Memory B cell (primary cell): ENCODE measurements around the gene DLG1.

Experiments
- ATAC-seq: fragments of 150-1000 bp; cut with Tn5 transposase; 2 replicates; pipeline ENCODE4 v1.10.0; 2021; ENCODE audit warnings: low read depth, mild to moderate bottlenecking, moderate library complexity
- DNase-seq, 2 donors: peaks; one replicate each; pipeline ENCODE4 v3.0.0; 2022; ENCODE audit warnings: low spot score in 2 of 2
- H3K27ac Mint-ChIP-seq: one replicate; pipeline ENCODE4 v1.8.0; 2022; ENCODE audit warnings: mild to moderate bottlenecking, moderate library complexity, mixed read lengths
- H3K27me3 Mint-ChIP-seq: one replicate; pipeline ENCODE4 v1.8.0; 2022; ENCODE audit warnings: mixed read lengths
- H3K36me3 Mint-ChIP-seq: one replicate; pipeline ENCODE4 v1.8.0; 2022; ENCODE audit warnings: mild to moderate bottlenecking, mixed read lengths
- H3K4me1 Mint-ChIP-seq: one replicate; pipeline ENCODE4 v1.8.0; 2022; ENCODE audit warnings: mixed read lengths
- H3K4me3 Mint-ChIP-seq: one replicate; pipeline ENCODE4 v1.8.0; 2022; ENCODE audit warnings: mild to moderate bottlenecking, moderate library complexity, mixed read lengths
- H3K9me3 Mint-ChIP-seq: one replicate; pipeline ENCODE4 v1.8.0; 2022; ENCODE audit warnings: mixed read lengths

The DLG1 gene

DNA sequence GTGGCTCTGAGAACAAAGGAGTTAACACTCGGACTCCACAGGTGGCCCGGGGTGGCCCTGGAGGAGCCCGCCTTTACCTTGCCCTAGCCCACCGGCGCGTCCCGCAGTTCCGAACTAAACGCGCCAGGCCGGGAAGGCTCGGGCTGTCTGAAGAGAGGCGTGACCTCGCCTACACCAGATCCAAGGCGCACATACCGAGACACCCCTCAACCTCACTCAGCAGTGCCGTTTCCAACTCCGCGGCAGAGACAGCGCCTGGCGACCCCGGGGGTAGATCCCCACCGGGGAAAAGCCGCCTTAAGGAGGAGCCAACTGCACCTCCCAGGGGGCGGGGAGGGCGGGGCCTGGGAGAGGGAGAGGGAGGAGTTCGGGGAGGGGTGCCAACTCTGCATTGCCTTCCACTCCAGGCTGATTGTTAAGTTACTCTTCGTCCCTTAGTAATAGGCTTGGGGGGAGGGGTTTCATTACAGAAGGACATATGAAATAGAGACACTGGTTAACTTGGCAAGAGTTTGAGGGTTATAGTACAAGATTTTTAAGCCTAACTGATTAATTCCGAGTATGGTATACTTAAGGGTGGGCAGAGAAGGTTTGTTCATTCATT, at the start of gene DLG1:
Gene DLG1 (minus strand): TSS at position 272 of the 604 bp plus-strand sequence. CDS start 1,408 bp downstream, outside the sequence.
- peaks cover 11% of the 10 kb centered on the region for H3K4me1 Mint-ChIP-seq
- H3K9me3 Mint-ChIP-seq = no peaks in the 10 kb centered on the region
- H3K27me3 Mint-ChIP-seq = peaks cover 9% of the 10 kb centered on the region
- peak; percentile 39 to 69 for DNase-seq
- no peaks in the 10 kb centered on the region for H3K36me3 Mint-ChIP-seq
- H3K27ac Mint-ChIP-seq = peak within 1 kb of the TSS; percentile 85
- peak; percentile 54 for ATAC-seq
- H3K4me3 Mint-ChIP-seq = peak within 1 kb of the TSS; percentile 88

- DNase-seq = no peak
- Mint-ChIP-seq H3K36me3 (no peaks in the 10 kb centered on the region), H3K27me3 (peaks cover 5% of the 10 kb centered on the region), H3K4me3 (no peak overlapping the region), H3K27ac (no peak overlapping the region), H3K4me1 (no peaks in the 10 kb centered on the region), H3K9me3 (no peaks in the 10 kb centered on the region)
- no peak for ATAC-seq
These were observed 49.6 kb upstream of the DLG1 start for GRCh38 chr3:197348014-197348413.

DNA sequence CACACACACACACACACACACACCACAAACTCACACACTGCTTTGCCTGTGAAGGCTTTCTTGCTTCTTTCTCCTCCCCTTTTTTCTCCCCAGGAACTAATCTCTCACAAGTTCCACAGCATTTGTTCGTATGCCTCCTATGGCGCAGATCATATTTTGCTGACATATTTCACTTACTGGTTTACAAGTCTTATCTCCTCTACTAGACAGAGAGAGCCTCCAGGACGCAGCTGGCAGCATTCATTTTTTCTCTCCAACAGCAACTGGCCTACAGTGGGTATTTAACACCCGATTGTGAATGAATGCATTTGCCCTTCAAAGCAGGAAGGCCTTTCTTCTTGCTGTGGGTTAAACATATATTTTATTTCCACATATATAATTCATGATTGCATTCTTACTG, 47.0 kb upstream of the DLG1 start:
- Mint-ChIP-seq H3K36me3 (no peaks in the 10 kb centered on the region), H3K27ac (no peak overlapping the region), H3K4me3 (no peak overlapping the region), H3K27me3 (peaks cover 2% of the 10 kb centered on the region), H3K4me1 (no peaks in the 10 kb centered on the region), H3K9me3 (no peaks in the 10 kb centered on the region)
- ATAC-seq = no peak
- DNase-seq = no peak

DNA sequence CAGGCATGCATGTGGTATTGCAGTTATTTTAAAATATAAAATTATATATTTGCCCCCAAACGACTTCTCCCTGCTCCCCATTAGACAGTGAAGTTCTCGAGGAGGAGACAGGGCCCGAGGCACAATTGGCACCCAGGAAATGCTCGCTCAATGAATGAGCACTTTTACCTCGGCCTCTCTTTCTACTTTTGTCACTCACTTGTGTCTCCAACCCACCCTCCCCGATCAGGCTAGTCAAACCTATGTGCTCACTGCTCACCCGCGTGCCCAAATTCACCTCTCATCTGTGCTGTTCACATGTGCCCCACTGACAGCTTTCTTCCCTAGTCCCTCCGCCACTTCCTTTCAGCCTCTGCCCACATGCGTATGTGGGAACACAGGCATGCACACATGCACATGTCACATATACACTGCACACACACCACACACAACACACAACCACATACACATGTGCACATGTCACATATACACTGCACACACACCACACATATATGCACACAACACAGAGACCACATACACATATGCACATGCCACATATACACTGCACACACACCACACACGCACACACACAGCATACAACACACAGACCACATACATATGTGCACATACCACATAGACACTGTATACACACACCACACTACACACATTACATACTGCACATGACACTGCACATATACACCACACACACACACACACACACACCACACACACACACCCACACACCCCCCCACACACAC, 46.3 kb upstream of the DLG1 start:
- no peak for ATAC-seq
- peaks cover 2% of the 10 kb centered on the region for H3K27me3 Mint-ChIP-seq
- no peak for DNase-seq
- no peaks in the 10 kb centered on the region for H3K9me3 Mint-ChIP-seq
- no peaks in the 10 kb centered on the region for H3K4me1 Mint-ChIP-seq
- no peak overlapping the region for H3K27ac Mint-ChIP-seq
- no peak overlapping the region for H3K4me3 Mint-ChIP-seq
- H3K36me3 Mint-ChIP-seq = no peaks in the 10 kb centered on the region

GRCh38 chr3:197343656-197344408, 45.4 kb upstream of the DLG1 start:
- peaks cover 1% of the 10 kb centered on the region for H3K27me3 Mint-ChIP-seq
- no peaks in the 10 kb centered on the region for H3K36me3 Mint-ChIP-seq
- no peak overlapping the region for H3K27ac Mint-ChIP-seq
- H3K4me1 Mint-ChIP-seq = no peaks in the 10 kb centered on the region
- no peak overlapping the region for H3K4me3 Mint-ChIP-seq
- no peaks in the 10 kb centered on the region for H3K9me3 Mint-ChIP-seq
- no peak for ATAC-seq
- DNase-seq = no peak

DNA sequence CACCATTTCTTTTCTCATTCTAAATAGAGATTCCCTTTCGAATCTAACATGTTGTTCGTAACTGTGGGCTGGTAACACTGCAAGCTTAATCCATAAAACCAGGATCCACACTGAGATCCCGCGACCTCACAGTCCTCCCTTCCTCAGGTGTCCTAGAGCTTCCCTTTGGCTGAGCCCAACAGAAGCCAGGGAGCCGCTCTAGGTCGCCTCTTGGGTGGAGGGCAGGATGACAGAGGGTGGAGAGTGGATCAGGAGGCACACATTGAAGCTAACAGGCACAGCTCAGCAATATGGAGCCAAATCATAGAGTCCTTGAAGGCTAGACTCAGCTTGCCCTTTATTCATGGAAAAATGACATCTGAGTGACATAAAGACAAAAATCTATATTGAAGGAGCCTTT, 44.7 kb upstream of the DLG1 start:
- no peaks in the 10 kb centered on the region for H3K36me3 Mint-ChIP-seq
- ATAC-seq = no peak
- no peak overlapping the region for H3K4me3 Mint-ChIP-seq
- no peaks in the 10 kb centered on the region for H3K9me3 Mint-ChIP-seq
- H3K4me1 Mint-ChIP-seq = no peaks in the 10 kb centered on the region
- H3K27ac Mint-ChIP-seq = no peak overlapping the region
- no peak for DNase-seq
- H3K27me3 Mint-ChIP-seq = no peaks in the 10 kb centered on the region

GRCh38 chr3:197340521-197340871, 42.1 kb upstream of the DLG1 start:
- DNase-seq = no peak
- Mint-ChIP-seq H3K27me3 (peaks cover 4% of the 10 kb centered on the region), H3K9me3 (no peaks in the 10 kb centered on the region), H3K36me3 (no peaks in the 10 kb centered on the region), H3K4me1 (peaks cover 4% of the 10 kb centered on the region), H3K4me3 (no peak overlapping the region), H3K27ac (no peak overlapping the region)
- ATAC-seq = no peak

DNA sequence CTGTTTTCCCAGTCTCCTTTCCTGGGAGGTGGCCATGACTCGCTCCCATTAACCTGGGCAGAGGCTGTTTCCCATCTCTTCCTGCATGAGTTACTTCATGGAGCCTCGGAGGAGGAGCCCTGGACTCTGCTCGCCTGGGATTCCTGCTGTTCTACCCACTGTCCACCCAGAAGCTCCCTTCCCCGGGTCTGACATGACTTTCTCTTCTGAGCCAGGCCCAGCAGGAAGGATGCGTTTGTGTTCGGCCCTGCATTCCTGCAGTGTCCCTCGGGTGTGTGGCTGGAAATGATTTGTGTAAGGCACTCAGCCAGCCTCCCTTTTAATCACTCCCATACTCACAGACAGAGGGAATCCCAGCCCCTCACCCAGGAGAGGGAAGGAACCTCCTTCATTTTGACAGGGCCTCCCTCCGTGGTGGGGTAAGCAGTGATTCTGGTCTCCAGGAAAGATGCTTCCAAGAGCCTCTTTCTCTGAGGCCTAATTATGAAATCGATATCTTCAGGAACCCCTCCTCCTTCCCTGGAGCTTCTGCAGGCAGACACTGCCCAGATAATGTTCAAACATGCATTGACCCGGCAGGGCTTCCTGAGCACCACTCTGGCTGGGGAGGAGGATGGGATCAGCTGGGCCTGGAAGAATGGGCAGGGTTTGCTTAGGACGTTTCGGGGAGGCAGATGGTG, 41.6 kb upstream of the DLG1 start:
- H3K27ac Mint-ChIP-seq = no peak overlapping the region
- ATAC-seq (no peak), DNase-seq (no peak)
- H3K9me3 Mint-ChIP-seq = no peaks in the 10 kb centered on the region
- no peak overlapping the region for H3K4me3 Mint-ChIP-seq
- no peaks in the 10 kb centered on the region for H3K36me3 Mint-ChIP-seq
- peaks cover 7% of the 10 kb centered on the region for H3K27me3 Mint-ChIP-seq
- peaks cover 4% of the 10 kb centered on the region for H3K4me1 Mint-ChIP-seq

GRCh38 chr3:197338586-197338985, 40.2 kb upstream of the DLG1 start:
- H3K36me3 Mint-ChIP-seq = no peaks in the 10 kb centered on the region
- peaks cover 4% of the 10 kb centered on the region for H3K4me1 Mint-ChIP-seq
- H3K27me3 Mint-ChIP-seq = peaks cover 7% of the 10 kb centered on the region
- DNase-seq (no peak), ATAC-seq (no peak)
- H3K27ac Mint-ChIP-seq = no peak overlapping the region
- H3K9me3 Mint-ChIP-seq = no peaks in the 10 kb centered on the region
- H3K4me3 Mint-ChIP-seq = no peak overlapping the region

- no peak overlapping the region for H3K4me3 Mint-ChIP-seq
- no peak overlapping the region for H3K27ac Mint-ChIP-seq
- H3K9me3 Mint-ChIP-seq = no peaks in the 10 kb centered on the region
- no peak for DNase-seq
- no peak for ATAC-seq
- H3K4me1 Mint-ChIP-seq = peaks cover 4% of the 10 kb centered on the region
- H3K36me3 Mint-ChIP-seq = no peaks in the 10 kb centered on the region
- H3K27me3 Mint-ChIP-seq = peaks cover 7% of the 10 kb centered on the region
These were observed 39.2 kb upstream of the DLG1 start for GRCh38 chr3:197337656-197338055.

DNA sequence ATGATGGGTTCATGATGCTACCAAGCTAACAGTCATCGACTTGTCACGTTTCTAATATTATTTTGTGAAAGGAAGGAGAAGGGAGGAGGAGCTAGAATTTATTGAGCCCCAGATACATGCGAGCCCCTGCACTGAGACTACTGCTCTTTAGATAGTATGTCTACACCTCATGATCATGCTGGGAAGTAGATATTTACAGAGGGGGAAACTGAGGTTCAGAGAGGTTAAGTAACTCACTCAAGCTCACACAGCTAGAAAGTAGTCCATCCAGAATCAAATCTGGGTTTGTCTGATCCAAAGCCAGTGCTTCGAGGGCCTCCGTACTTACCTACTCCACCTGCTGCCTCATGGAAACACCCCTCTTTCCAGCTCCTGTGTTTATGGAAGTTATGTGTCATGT, 38.8 kb upstream of the DLG1 start:
- no peaks in the 10 kb centered on the region for H3K36me3 Mint-ChIP-seq
- ATAC-seq (no peak), DNase-seq (no peak)
- peaks cover 4% of the 10 kb centered on the region for H3K4me1 Mint-ChIP-seq
- no peak overlapping the region for H3K4me3 Mint-ChIP-seq
- no peaks in the 10 kb centered on the region for H3K9me3 Mint-ChIP-seq
- H3K27me3 Mint-ChIP-seq = peaks cover 9% of the 10 kb centered on the region
- no peak overlapping the region for H3K27ac Mint-ChIP-seq

GRCh38 chr3:197336348-197336747, 37.9 kb upstream of the DLG1 start:
- DNase-seq (no peak), ATAC-seq (no peak)
- H3K9me3 Mint-ChIP-seq = no peaks in the 10 kb centered on the region
- peaks cover 14% of the 10 kb centered on the region for H3K27me3 Mint-ChIP-seq
- no peaks in the 10 kb centered on the region for H3K36me3 Mint-ChIP-seq
- H3K27ac Mint-ChIP-seq = no peak overlapping the region
- H3K4me1 Mint-ChIP-seq = peaks cover 4% of the 10 kb centered on the region
- H3K4me3 Mint-ChIP-seq = no peak overlapping the region

GRCh38 chr3:197335428-197336132, 37.2 kb upstream of the DLG1 start:
- ATAC-seq (no peak), DNase-seq (no peak)
- H3K27me3 Mint-ChIP-seq = peaks cover 18% of the 10 kb centered on the region
- no peak overlapping the region for H3K27ac Mint-ChIP-seq
- peaks cover 4% of the 10 kb centered on the region for H3K4me1 Mint-ChIP-seq
- no peaks in the 10 kb centered on the region for H3K9me3 Mint-ChIP-seq
- no peaks in the 10 kb centered on the region for H3K36me3 Mint-ChIP-seq
- H3K4me3 Mint-ChIP-seq = no peak overlapping the region
